HUES48 (cell line): ENCODE results near the gene PSAP.

Experiments
- H3K27ac ChIP-seq: one replicate; pipeline ENCODE4 v1.7.0; 2013; ENCODE audit warnings: low read depth, low read length, inconsistent platforms
- H3K27me3 ChIP-seq: 2 replicates; pipeline ENCODE4 v1.6.1; 2013; ENCODE audit warnings: mild to moderate bottlenecking, low read length; ENCODE audit not compliant: control insufficient read depth, insufficient read depth
- H3K36me3 ChIP-seq: 2 replicates; pipeline ENCODE4 v1.6.1; 2013; ENCODE audit warnings: low read length; ENCODE audit not compliant: control insufficient read depth, insufficient read depth
- H3K4me1 ChIP-seq: 2 replicates; pipeline ENCODE4 v1.6.1; 2013; ENCODE audit warnings: mild to moderate bottlenecking, low read length; ENCODE audit not compliant: control insufficient read depth, insufficient read depth
- H3K4me3 ChIP-seq: 2 replicates; pipeline ENCODE4 v1.5.1; 2013; ENCODE audit warnings: mild to moderate bottlenecking, low read depth, low read length
- H3K9ac ChIP-seq: 2 replicates; pipeline ENCODE4 v1.6.1; 2013; ENCODE audit warnings: mild to moderate bottlenecking, low read depth, low read length, moderate library complexity
- H3K9me3 ChIP-seq: 2 replicates; pipeline ENCODE4 v1.6.1; 2013; ENCODE audit warnings: low read length; ENCODE audit not compliant: control insufficient read depth, insufficient read depth

Gene PSAP

DNA sequence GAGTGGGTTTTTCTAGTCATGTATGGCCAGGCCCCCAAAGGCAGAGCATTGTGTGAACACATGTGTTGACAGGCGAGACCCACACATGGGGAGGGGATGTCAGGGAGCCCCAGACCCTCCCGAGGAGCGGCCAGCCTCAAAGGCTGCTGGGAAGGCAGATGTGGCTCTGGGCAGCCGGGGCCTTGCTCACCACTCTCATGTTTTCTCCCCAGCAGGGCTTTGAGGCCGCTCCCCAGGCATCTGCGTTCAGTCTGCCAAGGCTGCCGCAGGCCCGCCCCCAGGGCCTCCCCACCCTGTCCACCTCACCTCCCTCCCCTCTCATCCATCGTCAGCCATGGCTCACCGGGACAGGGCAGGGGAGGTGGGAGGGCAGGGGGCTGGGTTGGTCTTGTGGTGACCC, 61.2 kb downstream of the PSAP start:
- H3K4me1 ChIP-seq = no peaks in the 10 kb centered on the region
- no peaks in the 10 kb centered on the region for H3K36me3 ChIP-seq
- no peak overlapping the region for H3K27ac ChIP-seq
- H3K9ac ChIP-seq = no peak overlapping the region
- no peaks in the 10 kb centered on the region for H3K27me3 ChIP-seq
- no peaks in the 10 kb centered on the region for H3K9me3 ChIP-seq
- H3K4me3 ChIP-seq = no peak overlapping the region

- Histone ChIP-seq H3K9ac (no peak overlapping the region), H3K9me3 (no peaks in the 10 kb centered on the region), H3K36me3 (no peaks in the 10 kb centered on the region), H3K27ac (no peak overlapping the region), H3K4me1 (no peaks in the 10 kb centered on the region), H3K4me3 (no peak overlapping the region), H3K27me3 (no peaks in the 10 kb centered on the region)
These were observed 62.1 kb downstream of the PSAP start for GRCh38 chr10:71788954-71789353.

GRCh38 chr10:71784679-71785272, 66.3 kb downstream of the PSAP start:
- H3K27ac ChIP-seq = no peak overlapping the region
- no peak overlapping the region for H3K4me3 ChIP-seq
- H3K4me1 ChIP-seq = peaks cover 3% of the 10 kb centered on the region; the same call in 1 of the 2 replicates
- H3K27me3 ChIP-seq = no peaks in the 10 kb centered on the region
- no peaks in the 10 kb centered on the region for H3K36me3 ChIP-seq
- H3K9me3 ChIP-seq = no peaks in the 10 kb centered on the region
- no peak overlapping the region for H3K9ac ChIP-seq

DNA sequence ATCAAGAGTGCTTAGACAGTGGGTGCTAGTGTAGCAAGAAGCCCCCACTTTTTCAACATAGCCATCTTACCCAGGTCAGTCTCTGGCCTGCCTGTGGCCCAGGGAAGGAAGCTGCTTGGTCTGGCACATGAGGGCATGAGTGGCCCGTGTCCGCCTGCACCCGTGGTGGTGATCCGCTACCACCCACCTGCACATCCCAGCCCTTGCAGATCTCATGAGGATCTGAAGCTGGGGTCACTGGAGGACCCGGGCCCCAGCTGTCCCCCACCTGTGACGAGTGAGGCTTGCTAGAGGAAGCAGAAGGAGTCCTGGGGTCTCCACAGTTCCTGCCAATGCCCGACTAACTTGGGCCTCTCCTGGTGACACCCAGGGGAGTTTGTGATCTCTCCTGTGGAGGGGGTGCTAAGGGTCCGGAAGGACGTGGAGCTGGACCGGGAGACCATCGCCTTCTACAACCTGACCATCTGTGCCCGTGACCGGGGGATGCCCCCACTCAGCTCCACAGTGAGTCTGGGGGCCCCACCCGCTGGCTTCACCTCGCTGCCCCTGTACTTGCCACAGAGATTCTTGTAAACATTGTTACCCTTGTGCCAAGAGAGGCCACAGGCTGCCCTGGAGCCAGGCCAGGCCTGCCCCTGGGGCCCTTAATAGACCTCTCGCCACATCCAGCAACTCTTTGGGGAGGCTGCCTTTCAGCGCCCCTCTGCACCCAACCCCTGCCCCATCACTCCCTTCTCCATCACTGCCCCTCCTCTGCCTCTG, 67.0 kb downstream of the PSAP start:
- no peaks in the 10 kb centered on the region for H3K27me3 ChIP-seq
- no peak overlapping the region for H3K9ac ChIP-seq
- peaks cover 3% of the 10 kb centered on the region; the same call in 1 of the 2 replicates for H3K4me1 ChIP-seq
- no peaks in the 10 kb centered on the region for H3K9me3 ChIP-seq
- no peak overlapping the region for H3K27ac ChIP-seq
- no peak overlapping the region for H3K4me3 ChIP-seq
- no peaks in the 10 kb centered on the region for H3K36me3 ChIP-seq

DNA sequence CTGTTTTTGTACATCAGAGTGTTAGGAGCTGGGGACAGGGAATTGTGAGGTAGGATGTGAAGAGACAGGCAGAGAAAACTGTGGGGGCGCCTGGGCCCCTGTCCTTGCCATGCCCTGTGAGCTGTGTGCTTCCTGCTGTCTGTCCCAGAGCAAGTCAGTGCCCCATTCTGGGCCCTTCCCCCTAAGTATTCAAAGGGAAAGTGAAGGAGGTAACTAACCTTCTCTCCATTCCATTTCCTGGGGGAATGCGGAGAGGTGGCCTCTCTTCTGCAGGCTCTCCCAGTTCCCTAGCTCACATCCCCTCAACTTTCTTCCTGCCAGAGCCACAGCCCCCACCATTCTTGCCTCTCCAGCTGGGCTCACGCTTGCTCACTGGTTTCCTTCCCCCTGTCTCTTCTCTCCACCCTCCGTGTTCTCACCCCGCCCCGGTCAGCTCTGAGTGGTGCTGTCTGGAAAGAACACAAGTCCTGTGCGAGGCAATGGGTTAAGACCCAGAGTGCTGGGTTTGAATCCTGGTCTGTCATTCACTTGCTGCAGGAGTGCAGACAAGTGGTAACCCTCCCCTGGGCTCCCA, 68.0 kb downstream of the PSAP start:
- no peak overlapping the region for H3K4me3 ChIP-seq
- no peak overlapping the region for H3K9ac ChIP-seq
- H3K4me1 ChIP-seq = peaks cover 3% of the 10 kb centered on the region; the same call in 1 of the 2 replicates
- H3K27me3 ChIP-seq = no peaks in the 10 kb centered on the region
- H3K27ac ChIP-seq = no peak overlapping the region
- no peaks in the 10 kb centered on the region for H3K9me3 ChIP-seq
- H3K36me3 ChIP-seq = no peaks in the 10 kb centered on the region

- Histone ChIP-seq H3K27ac (no peak overlapping the region), H3K4me1 (peaks cover 3% of the 10 kb centered on the region; the same call in 1 of the 2 replicates), H3K9ac (no peak overlapping the region), H3K4me3 (no peak overlapping the region), H3K9me3 (no peaks in the 10 kb centered on the region), H3K36me3 (no peaks in the 10 kb centered on the region), H3K27me3 (no peaks in the 10 kb centered on the region)
These were observed 68.7 kb downstream of the PSAP start for GRCh38 chr10:71782221-71782916.

GRCh38 chr10:71780719-71781118, 70.3 kb downstream of the PSAP start:
- H3K4me1 ChIP-seq = peaks cover 3% of the 10 kb centered on the region; the same call in 1 of the 2 replicates
- no peaks in the 10 kb centered on the region for H3K27me3 ChIP-seq
- H3K9ac ChIP-seq = no peak overlapping the region
- no peak overlapping the region for H3K4me3 ChIP-seq
- H3K27ac ChIP-seq = no peak overlapping the region
- H3K36me3 ChIP-seq = no peaks in the 10 kb centered on the region
- no peaks in the 10 kb centered on the region for H3K9me3 ChIP-seq

DNA sequence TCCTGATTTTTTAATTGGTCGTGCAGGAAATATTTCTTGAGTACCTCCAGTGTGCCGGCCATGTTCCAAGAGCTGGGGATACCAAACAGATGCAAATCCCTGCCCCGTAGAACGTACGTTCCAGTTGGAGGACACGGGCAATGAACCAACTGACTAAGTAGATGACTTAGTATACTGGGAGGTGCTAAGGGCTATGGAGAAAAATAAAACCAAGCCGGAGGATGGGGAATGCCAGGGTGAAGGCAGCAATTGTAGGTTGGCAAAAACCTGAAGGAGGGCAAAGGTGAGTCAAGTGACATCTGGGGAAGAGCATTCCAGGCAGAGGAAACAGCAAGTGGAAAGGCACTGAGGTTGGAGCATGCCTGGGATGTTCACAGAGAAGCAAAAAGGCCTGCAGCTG, 70.9 kb downstream of the PSAP start:
- Histone ChIP-seq H3K4me3 (no peak overlapping the region), H3K4me1 (peaks cover 3% of the 10 kb centered on the region; the same call in 1 of the 2 replicates), H3K9me3 (no peaks in the 10 kb centered on the region), H3K9ac (no peak overlapping the region), H3K36me3 (no peaks in the 10 kb centered on the region), H3K27ac (no peak overlapping the region), H3K27me3 (no peaks in the 10 kb centered on the region)

DNA sequence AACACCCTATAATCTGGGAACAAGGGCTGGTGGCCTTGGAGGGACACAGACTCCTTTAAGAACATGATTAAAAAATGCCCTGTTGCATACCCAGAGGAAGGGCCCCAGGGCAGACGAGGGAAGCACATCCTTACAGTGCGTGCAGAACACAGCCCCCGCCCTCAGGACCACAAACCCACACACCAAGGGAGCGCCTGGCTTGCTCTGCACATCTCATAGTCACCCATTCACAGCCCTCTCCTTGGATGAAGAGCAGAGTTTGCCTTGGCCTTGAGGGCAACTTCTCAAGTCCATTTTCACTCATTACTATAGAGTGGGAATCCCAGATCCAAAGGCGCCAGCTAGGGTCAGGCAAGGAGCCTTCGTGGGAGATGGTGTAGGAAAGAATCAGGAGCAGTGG, 71.4 kb downstream of the PSAP start:
- no peak overlapping the region for H3K9ac ChIP-seq
- H3K27me3 ChIP-seq = no peaks in the 10 kb centered on the region
- no peak overlapping the region for H3K4me3 ChIP-seq
- H3K27ac ChIP-seq = no peak overlapping the region
- H3K9me3 ChIP-seq = no peaks in the 10 kb centered on the region
- peaks cover 3% of the 10 kb centered on the region; the same call in 1 of the 2 replicates for H3K4me1 ChIP-seq
- H3K36me3 ChIP-seq = no peaks in the 10 kb centered on the region

GRCh38 chr10:71778071-71778825, 72.8 kb downstream of the PSAP start:
- Histone ChIP-seq H3K9ac (no peak overlapping the region), H3K27ac (no peak overlapping the region), H3K4me1 (peaks cover 3% of the 10 kb centered on the region; the same call in 1 of the 2 replicates), H3K9me3 (no peaks in the 10 kb centered on the region), H3K4me3 (no peak overlapping the region), H3K36me3 (no peaks in the 10 kb centered on the region), H3K27me3 (peaks cover 7% of the 10 kb centered on the region; the same call in 1 of the 2 replicates)
